ENCODE data around the gene RBM41.

The RBM41 gene

DNA sequence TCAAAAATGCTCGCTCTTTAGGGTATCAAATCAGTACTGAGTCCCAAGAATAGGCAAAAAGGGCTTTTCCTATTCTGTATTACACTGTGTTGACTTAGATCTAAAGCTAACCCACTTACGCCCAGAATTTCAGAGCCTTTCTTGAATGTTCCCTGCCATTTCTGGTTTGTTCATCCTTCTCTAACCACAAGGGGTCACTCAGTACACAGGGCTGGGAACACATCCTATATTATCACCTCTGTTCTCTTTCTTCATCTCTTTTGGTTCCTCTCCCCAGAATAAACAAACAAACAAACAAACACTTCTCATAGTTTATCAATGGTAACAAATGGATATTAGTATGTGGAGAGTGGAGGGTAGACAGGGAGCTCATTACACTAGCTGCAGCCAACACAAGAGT, 93.1 kb downstream of the RBM41 start:
- DNase-seq = peak; percentile 15

DNA sequence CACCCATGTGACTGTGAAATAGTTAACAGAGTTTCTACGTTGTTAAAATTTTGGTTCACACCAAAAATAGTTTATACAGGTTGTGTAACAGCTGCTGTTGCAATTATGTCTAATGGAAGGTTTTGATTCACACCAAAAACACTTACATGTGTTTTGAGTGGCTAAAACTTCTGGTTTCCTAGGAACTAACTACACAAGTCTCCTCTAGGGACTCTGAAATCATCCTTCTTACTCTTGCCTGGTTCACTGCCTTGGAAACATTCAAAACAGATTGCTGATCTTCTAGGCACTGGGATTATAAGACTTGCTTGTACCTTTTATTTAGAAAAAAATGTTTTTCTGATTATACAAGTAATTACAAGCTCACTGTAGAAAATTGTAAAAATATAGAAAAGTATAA, 103.7 kb downstream of the RBM41 start:
- no peak for DNase-seq
